ENCODE data around the gene CD2AP. TPM values are rescaled to one million over a fixed set of nuclear protein-coding genes. Genes with fewer than 3 reads are reported as not detected.

Gene CD2AP
- total RNA-seq, 3 donors from 2014 or later: 21.3 to 60.7 (median 34.4) TPM

GRCh38 chr6:47496935-47497579 lies 19.5 kb downstream of the CD2AP start:
- Histone ChIP-seq H3K4me1 (no peaks in the 10 kb centered on the region), H3K27me3 (no peaks in the 10 kb centered on the region), H3K9me3 (no peaks in the 10 kb centered on the region), H3K27ac (no peak overlapping the region), H3K36me3 (no peaks in the 10 kb centered on the region), H3K4me3 (no peak overlapping the region)
- DNase-seq (ENCODE audit: low spot score in 2 of 2): no peak
- intact Hi-C loops (cut with DNase I; ENCODE audit: low total_unique reads): no loop called here
- TF ChIP-seq POLR2AphosphoS5 (IDR thresholded peaks at IDR 0.05): no peak
- TF ChIP-seq, protein P1, sequence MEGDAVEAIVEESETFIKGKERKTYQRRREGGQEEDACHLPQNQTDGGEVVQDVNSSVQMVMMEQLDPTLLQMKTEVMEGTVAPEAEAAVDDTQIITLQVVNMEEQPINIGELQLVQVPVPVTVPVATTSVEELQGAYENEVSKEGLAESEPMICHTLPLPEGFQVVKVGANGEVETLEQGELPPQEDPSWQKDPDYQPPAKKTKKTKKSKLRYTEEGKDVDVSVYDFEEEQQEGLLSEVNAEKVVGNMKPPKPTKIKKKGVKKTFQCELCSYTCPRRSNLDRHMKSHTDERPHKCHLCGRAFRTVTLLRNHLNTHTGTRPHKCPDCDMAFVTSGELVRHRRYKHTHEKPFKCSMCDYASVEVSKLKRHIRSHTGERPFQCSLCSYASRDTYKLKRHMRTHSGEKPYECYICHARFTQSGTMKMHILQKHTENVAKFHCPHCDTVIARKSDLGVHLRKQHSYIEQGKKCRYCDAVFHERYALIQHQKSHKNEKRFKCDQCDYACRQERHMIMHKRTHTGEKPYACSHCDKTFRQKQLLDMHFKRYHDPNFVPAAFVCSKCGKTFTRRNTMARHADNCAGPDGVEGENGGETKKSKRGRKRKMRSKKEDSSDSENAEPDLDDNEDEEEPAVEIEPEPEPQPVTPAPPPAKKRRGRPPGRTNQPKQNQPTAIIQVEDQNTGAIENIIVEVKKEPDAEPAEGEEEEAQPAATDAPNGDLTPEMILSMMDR (IDR thresholded peaks at IDR 0.05): no peak
- no peak for TF ChIP-seq POLR2A (IDR thresholded peaks at IDR 0.05)

DNA sequence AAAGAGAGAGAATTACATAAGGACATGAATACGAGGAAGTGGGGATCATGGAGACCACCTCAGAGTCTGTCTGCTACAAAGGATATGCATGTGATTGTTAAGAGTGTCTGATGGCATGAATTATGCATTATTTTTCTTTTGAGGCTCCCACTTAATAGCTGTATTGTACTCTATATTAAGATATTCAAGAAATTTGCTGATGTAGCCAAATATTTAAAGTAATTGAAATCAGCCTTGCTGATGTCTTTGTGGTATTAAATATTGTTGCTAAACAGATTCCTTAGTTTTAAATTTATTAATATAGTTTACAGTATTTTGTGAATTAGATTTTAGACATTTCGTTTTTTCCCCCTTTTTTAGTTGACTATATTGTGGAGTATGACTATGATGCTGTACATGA lies 25.3 kb downstream of the CD2AP start:
- intact Hi-C loops (cut with DNase I; ENCODE audit: low total_unique reads): no loop called here
- H3K9me3 ChIP-seq: no peaks in the 10 kb centered on the region
- H3K27me3 ChIP-seq: no peaks in the 10 kb centered on the region
- H3K36me3 ChIP-seq: no peaks in the 10 kb centered on the region
- TF ChIP-seq, protein P1 (IDR thresholded peaks at IDR 0.05): no peak
- no peak for TF ChIP-seq POLR2A (IDR thresholded peaks at IDR 0.05)
- TF ChIP-seq POLR2AphosphoS5 (IDR thresholded peaks at IDR 0.05): no peak
- H3K4me1 ChIP-seq: no peaks in the 10 kb centered on the region
- H3K27ac ChIP-seq: no peak overlapping the region
- DNase-seq (ENCODE audit: low spot score in 2 of 2): no peak
- no peak overlapping the region for H3K4me3 ChIP-seq

- Histone ChIP-seq H3K4me1 (no peaks in the 10 kb centered on the region), H3K9me3 (peaks cover 9 to 14% of the 10 kb centered on the region in 2 donors), H3K27ac (no peak overlapping the region), H3K36me3 (no peaks in the 10 kb centered on the region), H3K27me3 (no peaks in the 10 kb centered on the region), H3K4me3 (no peak overlapping the region)
- intact Hi-C loops (cut with DNase I; ENCODE audit: low total_unique reads): no loop called here
- no peak for TF ChIP-seq POLR2AphosphoS5 (IDR thresholded peaks at IDR 0.05)
- TF ChIP-seq, protein P1 (IDR thresholded peaks at IDR 0.05): no peak
- no peak for TF ChIP-seq POLR2A (IDR thresholded peaks at IDR 0.05)
- no peak for DNase-seq (ENCODE audit: low spot score in 2 of 2)
These were observed 32.3 kb downstream of the CD2AP start for GRCh38 chr6:47509937-47510336.

DNA sequence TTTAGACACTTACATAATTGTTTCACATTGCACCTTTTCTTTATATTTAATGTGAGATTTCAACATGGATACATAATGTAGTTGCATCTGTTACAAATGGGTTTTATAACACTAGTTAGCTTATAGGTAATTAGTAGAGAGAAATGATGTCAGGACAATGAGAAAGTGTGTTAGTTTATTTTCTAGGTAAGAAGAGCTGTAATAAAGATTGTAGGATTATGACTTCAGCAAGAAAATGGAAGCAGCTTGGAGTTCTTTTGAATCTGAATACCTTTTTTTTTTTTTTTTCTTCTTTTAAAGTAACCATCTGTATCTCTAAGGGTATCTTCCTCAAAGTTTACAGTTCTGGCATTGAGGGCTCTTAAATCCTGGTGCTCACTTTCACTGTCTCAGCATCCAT lies 35.3 kb downstream of the CD2AP start:
- TF ChIP-seq POLR2AphosphoS5 (IDR thresholded peaks at IDR 0.05): no peak
- TF ChIP-seq, protein P1 (IDR thresholded peaks at IDR 0.05): no peak
- no peak for TF ChIP-seq POLR2A (IDR thresholded peaks at IDR 0.05)
- intact Hi-C loops (cut with DNase I; ENCODE audit: low total_unique reads): no loop called here
- H3K36me3 ChIP-seq: no peaks in the 10 kb centered on the region
- peaks cover 9 to 14% of the 10 kb centered on the region in 2 donors for H3K9me3 ChIP-seq
- no peaks in the 10 kb centered on the region for H3K4me1 ChIP-seq
- no peak overlapping the region for H3K27ac ChIP-seq
- no peaks in the 10 kb centered on the region for H3K27me3 ChIP-seq
- no peak overlapping the region for H3K4me3 ChIP-seq
- no peak for DNase-seq (ENCODE audit: low spot score in 2 of 2)

DNA sequence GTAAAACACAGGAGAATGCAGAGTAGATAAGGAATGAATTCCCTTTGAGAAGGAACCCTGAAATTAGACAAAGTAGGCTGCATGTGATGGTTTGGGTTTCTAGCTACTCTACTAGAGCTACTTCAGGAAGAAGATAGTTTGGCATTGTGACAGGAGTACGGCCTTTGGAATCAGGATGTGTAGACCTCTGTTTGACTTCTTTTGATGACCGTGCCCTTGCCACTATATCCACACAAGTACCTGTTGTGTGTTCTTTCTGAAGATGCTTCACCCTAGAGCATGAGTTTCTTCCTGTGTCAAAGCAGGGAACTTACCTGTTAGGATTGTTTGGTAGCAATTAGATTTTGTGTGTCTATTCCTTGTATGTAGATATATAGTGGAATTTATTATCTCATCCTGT lies 41.7 kb downstream of the CD2AP start:
- Histone ChIP-seq H3K9me3 (no peaks in the 10 kb centered on the region), H3K27me3 (no peaks in the 10 kb centered on the region), H3K36me3 (no peaks in the 10 kb centered on the region), H3K4me1 (no peaks in the 10 kb centered on the region), H3K27ac (no peak overlapping the region), H3K4me3 (no peak overlapping the region)
- no peak for DNase-seq (ENCODE audit: low spot score in 2 of 2)
- intact Hi-C loops (cut with DNase I; ENCODE audit: low total_unique reads): no loop called here
- TF ChIP-seq POLR2AphosphoS5 (IDR thresholded peaks at IDR 0.05): no peak
- TF ChIP-seq, protein P1 (IDR thresholded peaks at IDR 0.05): no peak
- TF ChIP-seq POLR2A (IDR thresholded peaks at IDR 0.05): no peak

Data from breast epithelium (tissue), 4 donors.